Measurements from ENCODE around the gene SFTPB.

- TF ChIP-seq, protein P1, sequence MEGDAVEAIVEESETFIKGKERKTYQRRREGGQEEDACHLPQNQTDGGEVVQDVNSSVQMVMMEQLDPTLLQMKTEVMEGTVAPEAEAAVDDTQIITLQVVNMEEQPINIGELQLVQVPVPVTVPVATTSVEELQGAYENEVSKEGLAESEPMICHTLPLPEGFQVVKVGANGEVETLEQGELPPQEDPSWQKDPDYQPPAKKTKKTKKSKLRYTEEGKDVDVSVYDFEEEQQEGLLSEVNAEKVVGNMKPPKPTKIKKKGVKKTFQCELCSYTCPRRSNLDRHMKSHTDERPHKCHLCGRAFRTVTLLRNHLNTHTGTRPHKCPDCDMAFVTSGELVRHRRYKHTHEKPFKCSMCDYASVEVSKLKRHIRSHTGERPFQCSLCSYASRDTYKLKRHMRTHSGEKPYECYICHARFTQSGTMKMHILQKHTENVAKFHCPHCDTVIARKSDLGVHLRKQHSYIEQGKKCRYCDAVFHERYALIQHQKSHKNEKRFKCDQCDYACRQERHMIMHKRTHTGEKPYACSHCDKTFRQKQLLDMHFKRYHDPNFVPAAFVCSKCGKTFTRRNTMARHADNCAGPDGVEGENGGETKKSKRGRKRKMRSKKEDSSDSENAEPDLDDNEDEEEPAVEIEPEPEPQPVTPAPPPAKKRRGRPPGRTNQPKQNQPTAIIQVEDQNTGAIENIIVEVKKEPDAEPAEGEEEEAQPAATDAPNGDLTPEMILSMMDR (IDR thresholded peaks at IDR 0.05), result no peak
- no peak for TF ChIP-seq ZFX (IDR thresholded peaks at IDR 0.05; ENCODE audit: borderline replicate concordance)
These were observed 16.9 kb downstream of the SFTPB start for GRCh38 chr2:85651097-85651496.
